HepG2 (cell line): ENCODE results near the gene VAV2. TPM values are rescaled to one million over a fixed set of nuclear protein-coding genes. Genes with fewer than 3 reads are reported as not detected.

Experiments
- ARHGAP35 ChIP-seq: sonication (generic); formaldehyde crosslinking; IDR thresholded peaks from 2 replicates; pipeline ENCODE4 v1.9.0; 2022; ENCODE audit warnings: mild to moderate bottlenecking, inconsistent platforms, moderate library complexity, missing genetic modification reagents, borderline replicate concordance
- CHCHD3 ChIP-seq: sonication (generic); formaldehyde crosslinking; IDR thresholded peaks from 2 replicates; pipeline ENCODE4 v1.8.0; 2022; ENCODE audit warnings: mild to moderate bottlenecking, missing genetic modification reagents, moderate library complexity
- HNF4G ChIP-seq, 2 experiments: sonication (generic) in 1 of 2; formaldehyde crosslinking in 1 of 2; IDR thresholded peaks; 2 replicates each; pipeline versions ENCODE4 v1.4.0 to v1.6.1; 2011 to 2020; ENCODE audit warnings: borderline replicate concordance in 2 of 2, low read depth in 2 of 2, mild to moderate bottlenecking in 2 of 2, low read length in 1 of 2, missing genetic modification reagents in 1 of 2, moderate library complexity in 1 of 2
- HOXA9 ChIP-seq: sonication (generic); formaldehyde crosslinking; IDR thresholded peaks from 2 replicates; pipeline ENCODE4 v1.8.1; 2022; ENCODE audit warnings: missing genetic modification reagents, mild to moderate bottlenecking, moderate library complexity, borderline replicate concordance
- KAT7 ChIP-seq: IDR thresholded peaks from 2 replicates; pipeline ENCODE4 v1.6.1; 2018; ENCODE audit warnings: borderline replicate concordance, missing compliant biosample characterization
- KDM6A ChIP-seq: IDR thresholded peaks from 2 replicates; pipeline ENCODE4 v1.6.1; 2016; ENCODE audit warnings: low read depth
- MEIS1 ChIP-seq: sonication (generic); formaldehyde crosslinking; IDR thresholded peaks from 2 replicates; pipeline ENCODE4 v1.9.0; 2021; ENCODE audit warnings: mild to moderate bottlenecking, missing genetic modification reagents, moderate library complexity, borderline replicate concordance
- MIXL1 ChIP-seq: IDR thresholded peaks from 2 replicates; pipeline ENCODE4 v1.6.1; 2016
- MTF1 ChIP-seq: sonication (generic); formaldehyde crosslinking; IDR thresholded peaks from 2 replicates; pipeline ENCODE4 v1.5.0; 2020; ENCODE audit warnings: missing genetic modification reagents
- POLR2AphosphoS5 ChIP-seq: IDR thresholded peaks from 2 replicates; pipeline ENCODE4 v1.6.1; 2012; ENCODE audit warnings: low read depth, low read length
- SALL1 ChIP-seq: sonication (generic); formaldehyde crosslinking; IDR thresholded peaks from 2 replicates; pipeline ENCODE4 v1.8.0; 2022; ENCODE audit warnings: mild to moderate bottlenecking, missing genetic modification reagents
- SATB2 ChIP-seq: sonication (generic); formaldehyde crosslinking; IDR thresholded peaks from 2 replicates; pipeline ENCODE4 v1.5.0; 2020; ENCODE audit warnings: missing genetic modification reagents
- SCMH1 ChIP-seq: sonication (generic); formaldehyde crosslinking; IDR thresholded peaks from 2 replicates; pipeline ENCODE4 v1.9.0; 2021; ENCODE audit warnings: missing genetic modification reagents, mild to moderate bottlenecking, borderline replicate concordance
- SMARCC2 ChIP-seq: fragments of 450-650 bp; IDR thresholded peaks from 2 replicates; pipeline ENCODE4 v1.6.1; 2017; ENCODE audit warnings: antibody characterized with exemption, mild to moderate bottlenecking
- SP5 ChIP-seq: IDR thresholded peaks from 2 replicates; pipeline ENCODE4 v1.6.1; 2016; ENCODE audit warnings: low read depth, borderline replicate concordance
- TBL1XR1 ChIP-seq: fragments of 150-350 bp; IDR thresholded peaks from 2 replicates; pipeline ENCODE4 v1.6.1; 2014; ENCODE audit warnings: borderline replicate concordance, low read length; ENCODE audit not compliant: partially characterized antibody
- TOPORS ChIP-seq: sonication (generic); formaldehyde crosslinking; IDR thresholded peaks from 2 replicates; pipeline ENCODE4 v1.8.0; 2023; ENCODE audit warnings: mild to moderate bottlenecking, missing genetic modification reagents
- ZNF263 ChIP-seq: sonication (generic); formaldehyde crosslinking; IDR thresholded peaks from 2 replicates; pipeline ENCODE4 v1.4.0; 2020; ENCODE audit warnings: missing genetic modification reagents
- ZNF33A ChIP-seq: sonication (generic); formaldehyde crosslinking; IDR thresholded peaks from 2 replicates; pipeline ENCODE4 v1.5.1; 2020; ENCODE audit warnings: missing genetic modification reagents, mild to moderate bottlenecking, moderate library complexity, borderline replicate concordance
- ZNF564 ChIP-seq: sonication (generic); formaldehyde crosslinking; IDR thresholded peaks from 2 replicates; pipeline ENCODE4 v1.8.1; 2023; ENCODE audit warnings: mild to moderate bottlenecking, missing genetic modification reagents
- polyA plus RNA-seq, 8 experiments: library from polyadenylated mRNA; depleted of rRNA in 3 of 8; stranded (reverse) in 7 of 8; unstranded in 1 of 8; fragments of >200 nt; fragmentation: Illumina TruSeq in 4 of 8; extraction: Trizol in 4 of 8; gene quantifications; 2 replicates each; pipeline versions ENCODE4 v1.2.1 to v1.2.3, GENCODE V29; 2011 to 2016; ENCODE audit warnings: low read depth in 4 of 8, missing spikeins in 1 of 8, mixed read lengths in 1 of 8; ENCODE audit not compliant: insufficient read depth in 1 of 8
- total RNA-seq, 5 experiments: library from RNA; depleted of rRNA; stranded (reverse); fragments of >200 nt; fragmentation: Illumina TruSeq; extraction: Trizol; gene quantifications; 2 replicates each; pipeline ENCODE4 v1.2.3, GENCODE V29; 2016; ENCODE audit warnings: low read depth in 1 of 5
- TF ChIP-seq, protein P1 (sequence below): sonication (generic); formaldehyde crosslinking; IDR thresholded peaks from 2 replicates; pipeline ENCODE4 v1.4.0; 2020; ENCODE audit warnings: mild to moderate bottlenecking, missing genetic modification reagents, borderline replicate concordance
- TF ChIP-seq, protein P2 (sequence below): sonication (generic); formaldehyde crosslinking; conservative IDR thresholded peaks from 2 replicates; pipeline ENCODE4 v1.4.0; 2020; ENCODE audit warnings: mild to moderate bottlenecking, missing genetic modification reagents, moderate library complexity

Gene VAV2
- total and polyA plus RNA-seq, 2 of the 13 experiments (the other 11 are each of a cell fraction or from before 2014, with no cell fraction given), result 22.5 to 22.9 TPM

DNA sequence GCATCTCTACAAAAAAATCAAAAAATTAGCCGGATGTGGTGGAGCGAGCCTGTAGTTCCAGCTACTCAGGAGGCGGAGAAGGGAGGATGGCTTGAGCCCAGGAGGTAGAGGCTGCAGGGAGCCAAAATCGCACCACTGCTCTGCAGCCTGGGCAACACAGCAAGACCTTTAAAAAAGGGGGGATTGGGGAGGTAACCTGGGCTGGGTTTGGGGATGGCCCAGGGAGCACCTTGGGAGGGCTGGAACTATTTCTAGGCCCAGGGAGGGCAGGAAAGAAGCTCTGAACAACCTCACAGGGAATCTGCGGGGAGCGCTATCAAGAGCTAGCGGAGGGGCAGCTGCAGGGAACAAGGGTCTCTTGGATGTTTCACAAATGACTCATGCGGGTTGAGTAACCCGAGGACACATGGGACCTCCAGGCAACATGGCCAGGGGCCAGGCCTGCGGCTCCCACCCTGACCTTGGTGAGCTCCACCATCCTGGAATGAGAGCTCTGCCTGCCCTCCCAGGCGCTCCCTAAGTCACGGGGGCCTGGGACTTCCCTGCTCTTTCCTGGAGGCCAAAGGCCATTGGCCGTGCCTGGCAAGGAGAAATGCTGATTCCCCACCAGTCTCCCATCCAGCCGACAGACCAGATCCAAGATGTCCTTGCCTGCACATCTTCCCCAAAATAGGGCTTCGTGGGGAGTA is 277.4 kb downstream of the VAV2 start (continued):
- 0 out of 2 replicates have a peak, but pooled peaks have one; percentile 67 for TF ChIP-seq ZNF263 (CRISPR knock-in tag)
- peak; percentile 89; the same call in 1 of the 2 replicates for TF ChIP-seq HNF4G (IDR thresholded peaks at IDR 0.05; ENCODE audit: borderline replicate concordance, low read depth, low read length)
- peak; percentile 98 for TF ChIP-seq HNF4G (CRISPR knock-in tag; IDR thresholded peaks at IDR 0.05; ENCODE audit: borderline replicate concordance, low read depth)
- no peak for TF ChIP-seq TBL1XR1
- no peak for TF ChIP-seq MTF1 (CRISPR knock-in tag)
- no peak; the same call in 1 of the 2 replicates for TF ChIP-seq KAT7 (CRISPR knock-in tag)
- TF ChIP-seq POLR2AphosphoS5, result peak; percentile 37; the same call in 1 of the 2 replicates
- TF ChIP-seq ARHGAP35 (CRISPR knock-in tag), result no peak
- peak; percentile 92 for TF ChIP-seq SALL1 (CRISPR knock-in tag)
- TF ChIP-seq ZNF564 (CRISPR knock-in tag), result peak; percentile 51; the same call in 1 of the 2 replicates
- peak; percentile 45; the same call in 1 of the 2 replicates for TF ChIP-seq KDM6A (CRISPR knock-in tag)
- TF ChIP-seq SATB2 (CRISPR knock-in tag), result no peak
- peak; percentile 31; the same call in 1 of the 2 replicates for TF ChIP-seq MIXL1 (CRISPR knock-in tag)
- TF ChIP-seq ZNF33A (CRISPR knock-in tag), result no peak
- TF ChIP-seq CHCHD3 (CRISPR knock-in tag), result no peak
- TF ChIP-seq SMARCC2, result no peak
- TF ChIP-seq, protein P1, sequence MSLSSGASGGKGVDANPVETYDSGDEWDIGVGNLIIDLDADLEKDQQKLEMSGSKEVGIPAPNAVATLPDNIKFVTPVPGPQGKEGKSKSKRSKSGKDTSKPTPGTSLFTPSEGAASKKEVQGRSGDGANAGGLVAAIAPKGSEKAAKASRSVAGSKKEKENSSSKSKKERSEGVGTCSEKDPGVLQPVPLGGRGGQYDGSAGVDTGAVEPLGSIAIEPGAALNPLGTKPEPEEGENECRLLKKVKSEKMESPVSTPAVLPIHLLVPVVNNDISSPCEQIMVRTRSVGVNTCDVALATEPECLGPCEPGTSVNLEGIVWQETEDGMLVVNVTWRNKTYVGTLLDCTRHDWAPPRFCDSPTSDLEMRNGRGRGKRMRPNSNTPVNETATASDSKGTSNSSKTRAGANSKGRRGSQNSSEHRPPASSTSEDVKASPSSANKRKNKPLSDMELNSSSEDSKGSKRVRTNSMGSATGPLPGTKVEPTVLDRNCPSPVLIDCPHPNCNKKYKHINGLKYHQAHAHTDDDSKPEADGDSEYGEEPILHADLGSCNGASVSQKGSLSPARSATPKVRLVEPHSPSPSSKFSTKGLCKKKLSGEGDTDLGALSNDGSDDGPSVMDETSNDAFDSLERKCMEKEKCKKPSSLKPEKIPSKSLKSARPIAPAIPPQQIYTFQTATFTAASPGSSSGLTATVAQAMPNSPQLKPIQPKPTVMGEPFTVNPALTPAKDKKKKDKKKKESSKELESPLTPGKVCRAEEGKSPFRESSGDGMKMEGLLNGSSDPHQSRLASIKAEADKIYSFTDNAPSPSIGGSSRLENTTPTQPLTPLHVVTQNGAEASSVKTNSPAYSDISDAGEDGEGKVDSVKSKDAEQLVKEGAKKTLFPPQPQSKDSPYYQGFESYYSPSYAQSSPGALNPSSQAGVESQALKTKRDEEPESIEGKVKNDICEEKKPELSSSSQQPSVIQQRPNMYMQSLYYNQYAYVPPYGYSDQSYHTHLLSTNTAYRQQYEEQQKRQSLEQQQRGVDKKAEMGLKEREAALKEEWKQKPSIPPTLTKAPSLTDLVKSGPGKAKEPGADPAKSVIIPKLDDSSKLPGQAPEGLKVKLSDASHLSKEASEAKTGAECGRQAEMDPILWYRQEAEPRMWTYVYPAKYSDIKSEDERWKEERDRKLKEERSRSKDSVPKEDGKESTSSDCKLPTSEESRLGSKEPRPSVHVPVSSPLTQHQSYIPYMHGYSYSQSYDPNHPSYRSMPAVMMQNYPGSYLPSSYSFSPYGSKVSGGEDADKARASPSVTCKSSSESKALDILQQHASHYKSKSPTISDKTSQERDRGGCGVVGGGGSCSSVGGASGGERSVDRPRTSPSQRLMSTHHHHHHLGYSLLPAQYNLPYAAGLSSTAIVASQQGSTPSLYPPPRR (CRISPR knock-in tag), result peak; percentile 80
- no peak for TF ChIP-seq HOXA9 (CRISPR knock-in tag)
- no peak for TF ChIP-seq MEIS1 (CRISPR knock-in tag)
- TF ChIP-seq SP5 (CRISPR knock-in tag), result peak; percentile 65; the same call in 1 of the 2 replicates
- no peak for TF ChIP-seq SCMH1 (CRISPR knock-in tag)
- peak; percentile 85 for TF ChIP-seq TOPORS (CRISPR knock-in tag)
- TF ChIP-seq, protein P2, sequence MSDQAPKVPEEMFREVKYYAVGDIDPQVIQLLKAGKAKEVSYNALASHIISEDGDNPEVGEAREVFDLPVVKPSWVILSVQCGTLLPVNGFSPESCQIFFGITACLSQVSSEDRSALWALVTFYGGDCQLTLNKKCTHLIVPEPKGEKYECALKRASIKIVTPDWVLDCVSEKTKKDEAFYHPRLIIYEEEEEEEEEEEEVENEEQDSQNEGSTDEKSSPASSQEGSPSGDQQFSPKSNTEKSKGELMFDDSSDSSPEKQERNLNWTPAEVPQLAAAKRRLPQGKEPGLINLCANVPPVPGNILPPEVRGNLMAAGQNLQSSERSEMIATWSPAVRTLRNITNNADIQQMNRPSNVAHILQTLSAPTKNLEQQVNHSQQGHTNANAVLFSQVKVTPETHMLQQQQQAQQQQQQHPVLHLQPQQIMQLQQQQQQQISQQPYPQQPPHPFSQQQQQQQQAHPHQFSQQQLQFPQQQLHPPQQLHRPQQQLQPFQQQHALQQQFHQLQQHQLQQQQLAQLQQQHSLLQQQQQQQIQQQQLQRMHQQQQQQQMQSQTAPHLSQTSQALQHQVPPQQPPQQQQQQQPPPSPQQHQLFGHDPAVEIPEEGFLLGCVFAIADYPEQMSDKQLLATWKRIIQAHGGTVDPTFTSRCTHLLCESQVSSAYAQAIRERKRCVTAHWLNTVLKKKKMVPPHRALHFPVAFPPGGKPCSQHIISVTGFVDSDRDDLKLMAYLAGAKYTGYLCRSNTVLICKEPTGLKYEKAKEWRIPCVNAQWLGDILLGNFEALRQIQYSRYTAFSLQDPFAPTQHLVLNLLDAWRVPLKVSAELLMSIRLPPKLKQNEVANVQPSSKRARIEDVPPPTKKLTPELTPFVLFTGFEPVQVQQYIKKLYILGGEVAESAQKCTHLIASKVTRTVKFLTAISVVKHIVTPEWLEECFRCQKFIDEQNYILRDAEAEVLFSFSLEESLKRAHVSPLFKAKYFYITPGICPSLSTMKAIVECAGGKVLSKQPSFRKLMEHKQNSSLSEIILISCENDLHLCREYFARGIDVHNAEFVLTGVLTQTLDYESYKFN (CRISPR knock-in tag), result peak; percentile 94
